ENCODE results near the gene KRTAP5-6. TPM values are rescaled to one million over a fixed set of nuclear protein-coding genes. Genes with fewer than 3 reads are reported as not detected.
"Not testable (repeated sequence)": the region's sequence is repeated elsewhere in the genome, so short reads cannot be mapped to it uniquely, and the experiment has no call there.

The KRTAP5-6 gene
- total RNA-seq, 1 donor from 2014 or later = not detected

GRCh38 chr11:1659506-1659905, 37.5 kb upstream of the KRTAP5-6 start:
- H3K27ac Mint-ChIP-seq = no peak overlapping the region
- no peak for TF ChIP-seq CTCF (IDR thresholded peaks at IDR 0.05; ENCODE audit: unreplicated experiment)
- no peak for DNase-seq (ENCODE audit: low spot score in 2 of 2, unreplicated experiment in 2 of 2)
- H3K4me1 Mint-ChIP-seq = peaks cover 8% of the 10 kb centered on the region
- H3K4me3 Mint-ChIP-seq = no peak overlapping the region
- no peaks in the 10 kb centered on the region for H3K36me3 Mint-ChIP-seq
- H3K27me3 Mint-ChIP-seq (ENCODE audit: low read depth) = peaks cover 23% of the 10 kb centered on the region
- H3K9me3 Mint-ChIP-seq = no peaks in the 10 kb centered on the region

GRCh38 chr11:1660111-1660867, 36.7 kb upstream of the KRTAP5-6 start:
- Mint-ChIP-seq H3K27ac (peak overlapping the region; percentile 8), H3K36me3 (no peaks in the 10 kb centered on the region), H3K4me1 (peaks cover 3% of the 10 kb centered on the region), H3K4me3 (no peak overlapping the region), H3K9me3 (no peaks in the 10 kb centered on the region), H3K27me3 (ENCODE audit: low read depth) (peaks cover 24% of the 10 kb centered on the region)
- TF ChIP-seq CTCF (IDR thresholded peaks at IDR 0.05; ENCODE audit: unreplicated experiment) = no peak
- no peak for DNase-seq (ENCODE audit: low spot score in 2 of 2, unreplicated experiment in 2 of 2)

GRCh38 chr11:1661454-1662269, 35.3 kb upstream of the KRTAP5-6 start:
- not testable (repeated sequence) for H3K27ac Mint-ChIP-seq; H3K9me3 Mint-ChIP-seq; DNase-seq (ENCODE audit: low spot score in 2 of 2, unreplicated experiment in 2 of 2); H3K36me3 Mint-ChIP-seq; H3K4me1 Mint-ChIP-seq; H3K4me3 Mint-ChIP-seq
- peaks cover 25% of the 10 kb centered on the region for H3K27me3 Mint-ChIP-seq (ENCODE audit: low read depth)

- not testable (repeated sequence) for H3K4me3 Mint-ChIP-seq; DNase-seq (ENCODE audit: low spot score in 2 of 2, unreplicated experiment in 2 of 2); H3K36me3 Mint-ChIP-seq; H3K4me1 Mint-ChIP-seq; H3K27ac Mint-ChIP-seq; H3K9me3 Mint-ChIP-seq
- peaks cover 25% of the 10 kb centered on the region for H3K27me3 Mint-ChIP-seq (ENCODE audit: low read depth)
Observed at GRCh38 chr11:1662699-1663283, 34.2 kb upstream of the KRTAP5-6 start.

GRCh38 chr11:1665313-1665712, 31.7 kb upstream of the KRTAP5-6 start:
- H3K4me1 Mint-ChIP-seq = peaks cover 18% of the 10 kb centered on the region
- no peaks in the 10 kb centered on the region for H3K9me3 Mint-ChIP-seq
- peak overlapping the region; percentile 47 for H3K27ac Mint-ChIP-seq
- no peak for TF ChIP-seq CTCF (IDR thresholded peaks at IDR 0.05; ENCODE audit: unreplicated experiment)
- no peak overlapping the region for H3K4me3 Mint-ChIP-seq
- peaks cover 35% of the 10 kb centered on the region for H3K27me3 Mint-ChIP-seq (ENCODE audit: low read depth)
- no peak for DNase-seq (ENCODE audit: low spot score in 2 of 2, unreplicated experiment in 2 of 2)
- no peaks in the 10 kb centered on the region for H3K36me3 Mint-ChIP-seq

GRCh38 chr11:1667121-1667850, 29.7 kb upstream of the KRTAP5-6 start:
- H3K9me3 Mint-ChIP-seq = no peaks in the 10 kb centered on the region
- no peak for DNase-seq (ENCODE audit: low spot score in 2 of 2, unreplicated experiment in 2 of 2)
- H3K4me3 Mint-ChIP-seq = no peak overlapping the region
- no peak for TF ChIP-seq CTCF (IDR thresholded peaks at IDR 0.05; ENCODE audit: unreplicated experiment)
- peaks cover 38% of the 10 kb centered on the region for H3K27me3 Mint-ChIP-seq (ENCODE audit: low read depth)
- H3K36me3 Mint-ChIP-seq = no peaks in the 10 kb centered on the region
- H3K4me1 Mint-ChIP-seq = peaks cover 18% of the 10 kb centered on the region
- H3K27ac Mint-ChIP-seq = peak overlapping the region; percentile 34

Measured in mesothelial cell of epicardium (in vitro differentiated cells).